Body of pancreas (tissue), 4 donors: ENCODE measurements around the gene SERPINB6. TPM values are rescaled to one million over a fixed set of nuclear protein-coding genes. Genes with fewer than 3 reads are reported as not detected.

Experiments used
- ATAC-seq: fragments of 150-250 bp; one replicate; pipeline ENCODE4 v1.9.1; 2016
- DNase-seq, 4 donors: peaks; one replicate each; pipeline ENCODE4 v3.0.0-alpha.2; 2019
- H3K27ac ChIP-seq, 4 donors: fragments of 200-600 bp; sonication (generic); 1 replicate in 3 of 4; 2 replicates in 1 of 4; pipeline versions ENCODE4 v1.5.1 to v1.6.1; 2016 to 2019; ENCODE audit warnings: mild to moderate bottlenecking in 1 of 4, mixed read lengths in 1 of 4, moderate library complexity in 1 of 4
- H3K27me3 ChIP-seq, 2 donors: fragments of 200-600 bp; sonication (generic); one replicate each; pipeline ENCODE4 v1.6.0; 2016; ENCODE audit warnings: mild to moderate bottlenecking in 1 of 2
- H3K36me3 ChIP-seq, 2 donors: fragments of 200-600 bp; sonication (generic); replicated peaks in 1 of 2; 2 replicates each; pipeline ENCODE4 v1.5.1; 2016; ENCODE audit warnings: low read depth in 2 of 2; ENCODE audit not compliant: insufficient read depth in 1 of 2
- H3K4me1 ChIP-seq: fragments of 200-600 bp; sonication (generic); one replicate; pipeline ENCODE4 v1.6.0; 2016
- H3K4me3 ChIP-seq, 2 donors: fragments of 200-600 bp; sonication (generic); 1 replicate in 1 of 2; 2 replicates in 1 of 2; pipeline ENCODE4 v1.5.1; 2016 to 2019
- H3K9me3 ChIP-seq, 3 donors: fragments of 200-600 bp; sonication (generic); 1 replicate in 2 of 3; 2 replicates in 1 of 3; pipeline ENCODE4 v1.5.1; 2016
- POLR2A ChIP-seq, 3 donors: fragments of 450-650 bp; IDR thresholded peaks; one replicate each; pipeline ENCODE4 v1.6.1; 2016; ENCODE audit warnings: antibody characterized with exemption in 3 of 3, mild to moderate bottlenecking in 2 of 3
- WGBS, 2 donors: methylation state at CpG; one replicate each; pipeline ENCODE4 v1.1.5; 2017; 5-methylcytosine and 5-hydroxymethylcytosine counted together
- intact Hi-C: fragments of 100-400 bp; cut with DNase I; formaldehyde crosslinking; loops from one replicate; pipeline ENCODE4 v1.15.1; 2023
- total RNA-seq, 2 donors: library from RNA; depleted of rRNA; stranded (reverse); fragments of >200 nt; gene quantifications; one replicate each; pipeline ENCODE4 v1.1.0, GENCODE V29; 2016
- TF ChIP-seq, protein P1 (sequence below), 7 experiments: fragments of 450-650 bp in 4 of 7; fragments of 200-600 bp in 3 of 7; sonication (generic) in 3 of 7; IDR thresholded peaks; one replicate each; pipeline ENCODE4 v1.5.1; 2016 to 2019; ENCODE audit warnings: antibody characterized with exemption in 7 of 7

Gene SERPINB6
- total RNA-seq, 2 donors from 2014 or later: 113 to 147 TPM

DNA sequence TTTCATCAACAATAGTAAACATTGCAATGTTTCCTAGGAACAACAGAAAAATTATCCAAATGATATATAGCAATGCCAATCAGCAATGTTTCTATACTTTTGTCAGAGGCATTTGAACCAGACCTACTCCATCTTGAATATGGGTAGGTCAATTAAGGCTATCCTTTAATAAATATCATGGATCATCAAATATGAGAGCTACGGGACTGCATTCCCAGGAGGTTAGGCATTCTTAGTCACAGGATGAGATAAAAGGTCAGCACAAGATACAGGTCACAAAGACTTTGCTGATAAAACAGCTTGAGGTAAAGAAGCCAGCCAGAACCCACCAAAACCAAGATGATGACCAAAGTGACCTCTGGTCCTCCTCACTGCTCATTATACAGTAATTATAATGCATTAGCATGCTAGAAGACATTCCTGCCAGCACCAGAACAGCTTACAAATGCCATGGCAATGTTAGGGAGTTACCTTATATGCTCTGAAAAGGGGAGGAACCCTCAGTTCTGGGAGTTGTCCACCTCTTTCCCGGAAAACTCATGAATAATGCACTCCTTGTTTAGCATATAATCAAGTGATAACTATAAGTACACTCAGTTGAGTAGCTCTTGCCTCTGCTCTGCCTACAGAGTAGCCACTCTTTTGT, 8.6 kb upstream of the SERPINB6 start:
- Histone ChIP-seq H3K9me3 (no peaks in the 10 kb centered on the region), H3K27ac (no peak overlapping the region), H3K27me3 (no peaks in the 10 kb centered on the region), H3K4me1 (no peaks in the 10 kb centered on the region), H3K36me3 (no peaks in the 10 kb centered on the region), H3K4me3 (no peak overlapping the region)
- ATAC-seq (peak; percentile 27), DNase-seq (no peak)
- no peak for TF ChIP-seq POLR2A (IDR thresholded peaks at IDR 0.05)
- TF ChIP-seq, protein P1, sequence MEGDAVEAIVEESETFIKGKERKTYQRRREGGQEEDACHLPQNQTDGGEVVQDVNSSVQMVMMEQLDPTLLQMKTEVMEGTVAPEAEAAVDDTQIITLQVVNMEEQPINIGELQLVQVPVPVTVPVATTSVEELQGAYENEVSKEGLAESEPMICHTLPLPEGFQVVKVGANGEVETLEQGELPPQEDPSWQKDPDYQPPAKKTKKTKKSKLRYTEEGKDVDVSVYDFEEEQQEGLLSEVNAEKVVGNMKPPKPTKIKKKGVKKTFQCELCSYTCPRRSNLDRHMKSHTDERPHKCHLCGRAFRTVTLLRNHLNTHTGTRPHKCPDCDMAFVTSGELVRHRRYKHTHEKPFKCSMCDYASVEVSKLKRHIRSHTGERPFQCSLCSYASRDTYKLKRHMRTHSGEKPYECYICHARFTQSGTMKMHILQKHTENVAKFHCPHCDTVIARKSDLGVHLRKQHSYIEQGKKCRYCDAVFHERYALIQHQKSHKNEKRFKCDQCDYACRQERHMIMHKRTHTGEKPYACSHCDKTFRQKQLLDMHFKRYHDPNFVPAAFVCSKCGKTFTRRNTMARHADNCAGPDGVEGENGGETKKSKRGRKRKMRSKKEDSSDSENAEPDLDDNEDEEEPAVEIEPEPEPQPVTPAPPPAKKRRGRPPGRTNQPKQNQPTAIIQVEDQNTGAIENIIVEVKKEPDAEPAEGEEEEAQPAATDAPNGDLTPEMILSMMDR (IDR thresholded peaks at IDR 0.05): no peak
- intact Hi-C loops: loop anchor here (5.0 kb wide), 1 partner anchor 33 kb away; no protein-coding TSS in a partner anchor
- 35 to 36% methylated on average over 2 of the region's 2 CpGs for WGBS, 2 donors

DNA sequence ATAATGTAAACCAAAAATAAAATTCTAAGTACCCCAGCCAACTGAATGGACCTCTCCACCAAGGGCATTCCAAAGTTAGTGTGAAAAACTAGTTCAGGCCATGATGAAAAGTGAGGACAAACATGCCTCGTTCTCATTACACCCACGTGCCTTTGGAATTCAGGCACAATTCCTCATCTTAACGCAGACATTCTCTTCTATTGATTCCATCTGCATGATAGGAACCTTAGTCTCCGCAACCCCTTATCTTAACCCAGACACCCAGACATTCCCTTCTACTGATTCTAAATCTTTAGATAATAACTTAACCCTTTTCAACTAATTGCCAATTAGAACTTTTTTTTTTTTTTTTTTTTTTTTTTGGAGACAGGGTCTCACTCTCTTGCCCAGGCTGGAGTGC, 7.6 kb upstream of the SERPINB6 start:
- TF ChIP-seq, protein P1 (IDR thresholded peaks at IDR 0.05): no peak
- TF ChIP-seq POLR2A (IDR thresholded peaks at IDR 0.05): no peak
- WGBS, 2 donors: 76 to 84% methylated on average over 4 of the region's 4 CpGs
- intact Hi-C loops: no loop called here
- H3K4me3 ChIP-seq: no peak overlapping the region
- no peak overlapping the region for H3K27ac ChIP-seq
- H3K36me3 ChIP-seq: no peaks in the 10 kb centered on the region
- ATAC-seq (no peak), DNase-seq (no peak)
- no peaks in the 10 kb centered on the region for H3K27me3 ChIP-seq
- H3K9me3 ChIP-seq: no peaks in the 10 kb centered on the region
- H3K4me1 ChIP-seq: no peaks in the 10 kb centered on the region

- DNase-seq (no peak), ATAC-seq (no peak)
- WGBS, 2 donors: 83 to 89% methylated on average over 3 of the region's 3 CpGs
- intact Hi-C loops: no loop called here
- TF ChIP-seq, protein P1 (IDR thresholded peaks at IDR 0.05): no peak
- TF ChIP-seq POLR2A (IDR thresholded peaks at IDR 0.05): no peak
- no peaks in the 10 kb centered on the region for H3K9me3 ChIP-seq
- H3K4me1 ChIP-seq: no peaks in the 10 kb centered on the region
- no peaks in the 10 kb centered on the region for H3K36me3 ChIP-seq
- no peak overlapping the region for H3K4me3 ChIP-seq
- H3K27ac ChIP-seq: no peak overlapping the region
- H3K27me3 ChIP-seq: no peaks in the 10 kb centered on the region
These were observed 6.6 kb upstream of the SERPINB6 start for GRCh38 chr6:2977799-2978590.

- H3K27ac ChIP-seq: no peak overlapping the region
- H3K4me1 ChIP-seq: peaks cover 2% of the 10 kb centered on the region
- WGBS, 2 donors: 80 to 82% methylated on average over 5 of the region's 5 CpGs
- TF ChIP-seq, protein P1 (IDR thresholded peaks at IDR 0.05): no peak
- TF ChIP-seq POLR2A (IDR thresholded peaks at IDR 0.05): no peak
- DNase-seq (no peak), ATAC-seq (no peak)
- no peaks in the 10 kb centered on the region for H3K9me3 ChIP-seq
- no peaks in the 10 kb centered on the region for H3K36me3 ChIP-seq
- intact Hi-C loops: no loop called here
- no peaks in the 10 kb centered on the region for H3K27me3 ChIP-seq
- no peak overlapping the region for H3K4me3 ChIP-seq
These were observed 5.9 kb upstream of the SERPINB6 start for GRCh38 chr6:2977290-2977689.
